ENCODE measurements around the gene RBL2. TPM values are rescaled to one million over a fixed set of nuclear protein-coding genes. Genes with fewer than 3 reads are reported as not detected.

The RBL2 gene
- total and polyA plus RNA-seq, 2 donors (not counting 3 experiments of a cell fraction or from before 2014, with no cell fraction given) = 22.5 to 30.7 TPM

DNA sequence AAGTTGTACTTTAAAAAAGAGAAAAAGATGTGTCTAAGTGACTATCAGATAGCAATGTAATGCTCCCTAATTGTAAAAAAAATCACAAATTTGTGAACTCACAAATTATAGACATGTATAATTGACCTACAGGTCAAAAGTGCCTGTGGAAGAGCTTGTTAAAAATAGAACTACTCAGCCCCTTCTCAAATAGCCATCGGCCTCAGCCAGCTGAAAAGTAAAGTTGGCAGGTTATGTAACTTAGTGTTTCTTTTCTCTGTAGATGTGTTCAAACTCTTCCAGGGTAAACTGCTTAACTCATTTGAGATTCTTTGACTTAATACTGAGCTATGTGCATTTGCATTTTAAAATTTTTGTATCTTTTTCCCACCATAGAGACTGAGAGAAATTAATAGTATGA lies 55.5 kb downstream of the RBL2 start:
- TF ChIP-seq EZH2 (IDR thresholded peaks at IDR 0.05; ENCODE audit: borderline replicate concordance, low read depth, low read length, severe bottlenecking) (no peak), GATA2 (IDR thresholded peaks at IDR 0.05; ENCODE audit: insufficient read depth, insufficient read length, low read depth, low read length) (no peak)
- Histone ChIP-seq H3K9me1 (replicated peaks; ENCODE audit: control insufficient read depth, extremely low read depth, insufficient read depth, low read length) (no peaks in the 10 kb centered on the region), H3K9ac (replicated peaks; ENCODE audit: extremely low read depth, insufficient read depth, low read length) (no peak overlapping the region), H3K27ac (ENCODE audit: insufficient read depth, low read depth, low read length) (no peak overlapping the region), H3K27me3 (ENCODE audit: control insufficient read depth in 2 of 2, insufficient read depth in 2 of 2, low read length in 2 of 2) (no peaks in the 10 kb centered on the region), H3K36me3 (ENCODE audit: control insufficient read depth in 2 of 2, extremely low read depth in 1 of 2, insufficient read depth in 2 of 2, low read length in 2 of 2) (peaks cover 13 to 16% of the 10 kb centered on the region in 2 experiments), H4K20me1 (replicated peaks; ENCODE audit: control insufficient read depth, extremely low read depth, insufficient read depth, low read length) (no peaks in the 10 kb centered on the region), H3K9me3 (replicated peaks; ENCODE audit: control insufficient read depth, insufficient read depth, low read length) (no peaks in the 10 kb centered on the region), H3K79me2 (ENCODE audit: control insufficient read depth, insufficient read depth, low read length) (no peaks in the 10 kb centered on the region), H3K4me3 (replicated peaks in 1 of 3; ENCODE audit: insufficient read depth in 1 of 3, low read depth in 1 of 3, low read length in 3 of 3) (no peak overlapping the region), H2AFZ (ENCODE audit: low read depth, low read length) (no peak overlapping the region), H3K4me2 (ENCODE audit: insufficient read depth, low read length) (no peak overlapping the region), H3K4me1 (ENCODE audit: control insufficient read depth, extremely low read depth, insufficient read depth, low read length) (no peaks in the 10 kb centered on the region)
- no peak for DNase-seq (ENCODE audit: low read depth, low spot score)
- no TSS peak for BruUV-seq (replicated peaks)
- POLR2A ChIA-PET = no interaction called here
- CTCF ChIA-PET = interaction anchor here (0.8 to 1.3 kb wide), 3 partner anchors 10 to 60 kb away, joined by 3 to 4 read pairs (median 4); no protein-coding TSS in a partner anchor
- dilution Hi-C loops (cut with MboI; ENCODE audit: extremely low pct_ligation_motif_present, low sequenced_read_pairs) = no loop called here
- FAIRE-seq = no peak
- intact Hi-C loops (cut with micrococcal nuclease) = no loop called here

GRCh38 chr16:53492503-53492902 lies 58.2 kb downstream of the RBL2 start:
- H3K4me1 ChIP-seq (ENCODE audit: control insufficient read depth, extremely low read depth, insufficient read depth, low read length) = no peaks in the 10 kb centered on the region
- BruUV-seq (replicated peaks) = no TSS peak
- H2AFZ ChIP-seq (ENCODE audit: low read depth, low read length) = no peak overlapping the region
- dilution Hi-C loops (cut with MboI; ENCODE audit: extremely low pct_ligation_motif_present, low sequenced_read_pairs) (no loop called here), intact Hi-C loops (cut with micrococcal nuclease) (no loop called here)
- H3K4me2 ChIP-seq (ENCODE audit: insufficient read depth, low read length) = no peak overlapping the region
- no peaks in the 10 kb centered on the region for H3K79me2 ChIP-seq (ENCODE audit: control insufficient read depth, insufficient read depth, low read length)
- ChIA-PET CTCF (interaction anchor here (1.6 kb wide), 1 partner anchor 10 kb away, joined by 4 read pairs; the partner anchor contains the start of gene AKTIP), POLR2A (no interaction called here)
- H3K9me1 ChIP-seq (replicated peaks; ENCODE audit: control insufficient read depth, extremely low read depth, insufficient read depth, low read length) = no peaks in the 10 kb centered on the region
- H3K27me3 ChIP-seq (ENCODE audit: control insufficient read depth in 2 of 2, insufficient read depth in 2 of 2, low read length in 2 of 2) = no peaks in the 10 kb centered on the region
- FAIRE-seq (no peak), DNase-seq (ENCODE audit: low read depth, low spot score) (no peak)
- no peak overlapping the region for H3K27ac ChIP-seq (ENCODE audit: insufficient read depth, low read depth, low read length)
- no peak for TF ChIP-seq FOS (IDR thresholded peaks at IDR 0.05; ENCODE audit: borderline replicate concordance, insufficient read depth, low read length)
- no peak for TF ChIP-seq MAX (IDR thresholded peaks at IDR 0.05; ENCODE audit: insufficient read depth, insufficient read length)
- no peak for TF ChIP-seq MYC (IDR thresholded peaks at IDR 0.05; ENCODE audit: low read depth, low read length)
- TF ChIP-seq GATA2 (IDR thresholded peaks at IDR 0.05; ENCODE audit: insufficient read depth, insufficient read length, low read depth, low read length) = no peak
- TF ChIP-seq CTCF (IDR thresholded peaks at IDR 0.05; ENCODE audit: extremely low read depth in 1 of 2, insufficient read depth in 1 of 2, low read depth in 1 of 2, low read length in 2 of 2) = no peak
- no peak for TF ChIP-seq JUN (IDR thresholded peaks at IDR 0.05; ENCODE audit: borderline replicate concordance, insufficient read depth, insufficient read length, low read depth)
- no peak for TF ChIP-seq EZH2 (IDR thresholded peaks at IDR 0.05; ENCODE audit: borderline replicate concordance, low read depth, low read length, severe bottlenecking)
- no peak for TF ChIP-seq POLR2A (IDR thresholded peaks at IDR 0.05; ENCODE audit: low read depth, low read length)
- TF ChIP-seq POLR2AphosphoS5 (IDR thresholded peaks at IDR 0.05; ENCODE audit: insufficient read depth, low read depth, low read length) = no peak
- H3K9me3 ChIP-seq (replicated peaks; ENCODE audit: control insufficient read depth, insufficient read depth, low read length) = no peaks in the 10 kb centered on the region
- H3K4me3 ChIP-seq (replicated peaks in 1 of 3; ENCODE audit: insufficient read depth in 1 of 3, low read depth in 1 of 3, low read length in 3 of 3) = no peak overlapping the region
- no peak overlapping the region for H3K9ac ChIP-seq (replicated peaks; ENCODE audit: extremely low read depth, insufficient read depth, low read length)
- H3K36me3 ChIP-seq (ENCODE audit: control insufficient read depth in 2 of 2, extremely low read depth in 1 of 2, insufficient read depth in 2 of 2, low read length in 2 of 2) = peaks cover 20 to 23% of the 10 kb centered on the region in 2 experiments
- no peaks in the 10 kb centered on the region for H4K20me1 ChIP-seq (replicated peaks; ENCODE audit: control insufficient read depth, extremely low read depth, insufficient read depth, low read length)

All from endothelial cell of umbilical vein (primary cell).